ENCODE results near the gene CACNA1A.
"Not testable (repeated sequence)": the region's sequence is repeated elsewhere in the genome, so short reads cannot be mapped to it uniquely, and the experiment has no call there.

CACNA1A gene

GRCh38 chr19:13420780-13421179 is 85.5 kb downstream of the CACNA1A start:
- DNase-seq, result no peak

- DNase-seq, result no peak
Observed at GRCh38 chr19:13417054-13417453, 89.2 kb downstream of the CACNA1A start.

- no peak for DNase-seq
Observed at GRCh38 chr19:13411899-13412298, 94.4 kb downstream of the CACNA1A start.

GRCh38 chr19:13410946-13411345 is 95.3 kb downstream of the CACNA1A start:
- no peak for DNase-seq

- no peak for DNase-seq
Observed at GRCh38 chr19:13408889-13409518, 97.3 kb downstream of the CACNA1A start.

GRCh38 chr19:13404236-13404635 is 102.0 kb downstream of the CACNA1A start:
- no peak for DNase-seq

GRCh38 chr19:13401388-13401787 is 104.9 kb downstream of the CACNA1A start:
- no peak for DNase-seq

- DNase-seq, result no peak
Observed at GRCh38 chr19:13400296-13400695, 106.0 kb downstream of the CACNA1A start.

GRCh38 chr19:13399746-13400145 is 106.5 kb downstream of the CACNA1A start:
- DNase-seq, result no peak

- DNase-seq, result no peak
Observed at GRCh38 chr19:13398780-13399726, 107.2 kb downstream of the CACNA1A start.

GRCh38 chr19:13398182-13398581 is 108.1 kb downstream of the CACNA1A start:
- no peak for DNase-seq

- DNase-seq, result no peak
Observed at GRCh38 chr19:13396250-13397080, 109.8 kb downstream of the CACNA1A start.

GRCh38 chr19:13382633-13382938 is 123.7 kb downstream of the CACNA1A start:
- no peak for DNase-seq

GRCh38 chr19:13381827-13382632 is 124.2 kb downstream of the CACNA1A start:
- DNase-seq, result no peak

- no peak for DNase-seq
Observed at GRCh38 chr19:13376537-13376936, 129.7 kb downstream of the CACNA1A start.

- DNase-seq, result no peak
Observed at GRCh38 chr19:13373599-13373998, 132.7 kb downstream of the CACNA1A start.

GRCh38 chr19:13370948-13371347 is 135.3 kb downstream of the CACNA1A start:
- no peak for DNase-seq

GRCh38 chr19:13366529-13367143 is 139.6 kb downstream of the CACNA1A start:
- DNase-seq, result no peak

- no peak for DNase-seq
Observed at GRCh38 chr19:13363954-13364353, 142.3 kb downstream of the CACNA1A start.

GRCh38 chr19:13363245-13363644 is 143.0 kb downstream of the CACNA1A start:
- DNase-seq, result no peak

- DNase-seq, result no peak
Observed at GRCh38 chr19:13362668-13363067, 143.6 kb downstream of the CACNA1A start.

- DNase-seq, result not testable (repeated sequence)
Observed at GRCh38 chr19:13361726-13362125, 144.6 kb downstream of the CACNA1A start.
